HG03139 (cell line): ENCODE data around the gene RUNX1.

Source experiments
- ATAC-seq: cut with Tn5 transposase; IDR thresholded peaks from one replicate; pipeline ENCODE4 v1.9.1; 2021; ENCODE audit not compliant: unreplicated experiment

The RUNX1 gene

GRCh38 chr21:34864370-34865149 is 184.5 kb downstream of the RUNX1 start:
- no peak for ATAC-seq

GRCh38 chr21:34862951-34863350 is 186.2 kb downstream of the RUNX1 start:
- ATAC-seq: no peak

- no peak for ATAC-seq
Measured at GRCh38 chr21:34861258-34861657, 187.8 kb downstream of the RUNX1 start.

GRCh38 chr21:34859976-34860653 is 189.0 kb downstream of the RUNX1 start:
- ATAC-seq: no peak

GRCh38 chr21:34858559-34858958 is 190.5 kb downstream of the RUNX1 start:
- no peak for ATAC-seq

- no peak for ATAC-seq
Measured at GRCh38 chr21:34857874-34858273, 191.2 kb downstream of the RUNX1 start.

- ATAC-seq: no peak
Measured at GRCh38 chr21:34857122-34857713, 191.9 kb downstream of the RUNX1 start.

GRCh38 chr21:34852448-34852847 is 196.7 kb downstream of the RUNX1 start:
- ATAC-seq: no peak

- no peak for ATAC-seq
Measured at GRCh38 chr21:34850166-34850690, 198.9 kb downstream of the RUNX1 start.

- ATAC-seq: no peak
Measured at GRCh38 chr21:34846601-34847112, 202.4 kb downstream of the RUNX1 start.

- peak; percentile 76 for ATAC-seq
Measured at GRCh38 chr21:34845521-34846451, 203.3 kb downstream of the RUNX1 start.

GRCh38 chr21:34844924-34845238 is 204.2 kb downstream of the RUNX1 start:
- ATAC-seq: no peak

- no peak for ATAC-seq
Measured at GRCh38 chr21:34844013-34844923, 204.8 kb downstream of the RUNX1 start.

- ATAC-seq: no peak
Measured at GRCh38 chr21:34843562-34843961, 205.5 kb downstream of the RUNX1 start.

GRCh38 chr21:34841154-34841553 is 207.9 kb downstream of the RUNX1 start:
- ATAC-seq: no peak

- ATAC-seq: no peak
Measured at GRCh38 chr21:34840693-34841092, 208.4 kb downstream of the RUNX1 start.

GRCh38 chr21:34838956-34839820 is 209.9 kb downstream of the RUNX1 start:
- no peak for ATAC-seq

GRCh38 chr21:34836933-34837505 is 212.1 kb downstream of the RUNX1 start:
- ATAC-seq: no peak
